GM12874 (cell line): ENCODE data around the gene STUM.

ENCODE experiments used
- CTCF ChIP-seq: IDR thresholded peaks from 2 replicates; pipeline ENCODE4 v1.5.1; 2011; ENCODE audit warnings: low read depth, mild to moderate bottlenecking, control low read depth, low read length, moderate library complexity; ENCODE audit not compliant: insufficient read depth

The STUM gene

GRCh38 chr1:226647719-226648118, 99.2 kb downstream of the STUM start:
- TF ChIP-seq CTCF = no peak

GRCh38 chr1:226648421-226648820, 99.9 kb downstream of the STUM start:
- TF ChIP-seq CTCF = no peak

GRCh38 chr1:226649244-226649643, 100.7 kb downstream of the STUM start:
- no peak for TF ChIP-seq CTCF

- peak; percentile 16; the same call in 1 of the 2 replicates for TF ChIP-seq CTCF
These were observed 101.2 kb downstream of the STUM start for GRCh38 chr1:226649780-226650179.

- TF ChIP-seq CTCF = no peak
These were observed 101.8 kb downstream of the STUM start for GRCh38 chr1:226650236-226650841.

GRCh38 chr1:226651041-226651731, 102.6 kb downstream of the STUM start:
- TF ChIP-seq CTCF = no peak

- TF ChIP-seq CTCF = no peak
These were observed 103.2 kb downstream of the STUM start for GRCh38 chr1:226651732-226652105.
